A549 (cell line): ENCODE results near the gene SOX8. TPM values are rescaled to one million over a fixed set of nuclear protein-coding genes. Genes with fewer than 3 reads are reported as not detected.
A peak's percentile ranks its signal among the peaks of the same experiment; 100 is the strongest.
"Not testable (repeated sequence)": the region's sequence is repeated elsewhere in the genome, so short reads cannot be mapped to it uniquely, and the experiment has no call there.

Experiments
- ATAC-seq, 2 experiments: fragments of 200-7000 bp in 1 of 2; fragments of >200 bp in 1 of 2; cut with Nextera tagmentation in 1 of 2; cut with Tn5 transposase in 1 of 2; 3 replicates each; pipeline versions ENCODE4 v1.8.0 to v1.9.1; 2018 to 2020; ENCODE audit warnings: mild to moderate bottlenecking in 1 of 2, moderate library complexity in 1 of 2
- CTCF ChIA-PET: fragments of 300-600 bp; sonication (Branson Sonifier 250); formaldehyde crosslinking; extraction: SDS; loops from one replicate; lab custom pipeline; 2021; ENCODE audit warnings: antibody characterized with exemption, inconsistent platforms; lab: Yijun Ruan, JAX
- POLR2A ChIA-PET: fragments of 350-600 bp; formaldehyde crosslinking; extraction: SDS; loops from one replicate; lab custom pipeline; 2021; ENCODE audit warnings: antibody characterized with exemption, inconsistent platforms; lab: Yijun Ruan, JAX
- DNase-seq, 2 experiments: peaks; one replicate each; pipeline versions ENCODE4 v3.0.0 to v3.0.0-alpha.2; 2011 to 2016; ENCODE audit warnings: low read depth in 1 of 2, low spot score in 1 of 2
- FAIRE-seq: peaks from 2 replicates; lab custom pipeline; 2011; peaks lifted over from hg19 to GRCh38; lab: Jason Lieb, UNC
- H3K27ac ChIP-seq, 2 experiments: fragments of >200 bp; sonication (Bioruptor Twin); formaldehyde crosslinking; 3 replicates each; pipeline ENCODE4 v1.5.1; 2016 to 2017
- H3K4me1 ChIP-seq: fragments of >200 bp; sonication (Bioruptor Twin); formaldehyde crosslinking; 3 replicates; pipeline ENCODE4 v1.6.1; 2016
- H3K4me2 ChIP-seq: fragments of >200 bp; sonication (Bioruptor Twin); formaldehyde crosslinking; 3 replicates; pipeline ENCODE4 v1.6.1; 2016
- H3K4me3 ChIP-seq: fragments of >200 bp; sonication (Bioruptor Twin); formaldehyde crosslinking; 3 replicates; pipeline ENCODE4 v1.5.1; 2016
- H3K9me3 ChIP-seq: fragments of >200 bp; sonication (Bioruptor Twin); formaldehyde crosslinking; 3 replicates; pipeline ENCODE4 v1.6.1; 2016
- BCL3 ChIP-seq: fragments of >200 bp; sonication (Bioruptor Twin); formaldehyde crosslinking; IDR thresholded peaks from 3 replicates; pipeline ENCODE4 v1.6.1; 2016
- CBX8 ChIP-seq: fragments of 200-600 bp; sonication (generic); IDR thresholded peaks from 2 replicates; pipeline ENCODE4 v1.6.1; 2016
- CHD2 ChIP-seq: fragments of 150-350 bp; IDR thresholded peaks from 2 replicates; pipeline ENCODE4 v1.6.1; 2014; ENCODE audit warnings: low read length; ENCODE audit not compliant: partially characterized antibody
- E2F6 ChIP-seq: IDR thresholded peaks from 2 replicates; pipeline ENCODE4 v1.6.1; 2012; ENCODE audit warnings: low read depth, borderline replicate concordance
- EP300 ChIP-seq, 2 experiments: fragments of >200 bp; sonication (Bioruptor Twin); formaldehyde crosslinking; IDR thresholded peaks; 2 replicates in 1 of 2; 3 replicates in 1 of 2; pipeline ENCODE4 v1.6.1; 2016 to 2017
- ESRRA ChIP-seq: fragments of 150-350 bp; IDR thresholded peaks from 2 replicates; pipeline ENCODE4 v1.6.1; 2014; ENCODE audit warnings: mild to moderate bottlenecking, low read length, borderline replicate concordance
- FOSB ChIP-seq: fragments of 250-450 bp; sonication (Bioruptor Pico); IDR thresholded peaks from 2 replicates; pipeline ENCODE4 v1.5.0; 2020; ENCODE audit warnings: mild to moderate bottlenecking, moderate library complexity
- FOSL2 ChIP-seq, 2 experiments: fragments of 450-650 bp in 1 of 2; fragments of >200 bp in 1 of 2; sonication (Bioruptor Twin) in 1 of 2; formaldehyde crosslinking; IDR thresholded peaks; 2 replicates each; pipeline versions ENCODE4 v1.5.0 to v1.6.1; 2016 to 2020; ENCODE audit warnings: mild to moderate bottlenecking in 1 of 2, moderate library complexity in 1 of 2
- HEYL ChIP-seq: fragments of 250-450 bp; sonication (Bioruptor Pico); IDR thresholded peaks from 2 replicates; pipeline ENCODE4 v1.8.0; 2021; ENCODE audit warnings: mild to moderate bottlenecking, moderate library complexity
- HOXA7 ChIP-seq: fragments of 250-450 bp; sonication (Bioruptor Pico); IDR thresholded peaks from 2 replicates; pipeline ENCODE4 v1.5.0; 2020; ENCODE audit warnings: mild to moderate bottlenecking, moderate library complexity
- HOXB5 ChIP-seq: fragments of 250-450 bp; sonication (Bioruptor Pico); IDR thresholded peaks from 2 replicates; pipeline ENCODE4 v1.5.0; 2020; ENCODE audit warnings: mild to moderate bottlenecking, moderate library complexity
- KDM1A ChIP-seq: fragments of 200-600 bp; sonication (generic); IDR thresholded peaks from 2 replicates; pipeline ENCODE4 v1.6.1; 2016; ENCODE audit warnings: low read depth, mild to moderate bottlenecking
- MYC ChIP-seq: IDR thresholded peaks from 2 replicates; pipeline ENCODE4 v1.6.1; 2012; ENCODE audit warnings: mild to moderate bottlenecking, inconsistent platforms, low read length, improper control_type of control experiment, borderline replicate concordance
- PHF8 ChIP-seq: fragments of 200-600 bp; sonication (generic); IDR thresholded peaks from 2 replicates; pipeline ENCODE4 v1.6.1; 2016; ENCODE audit warnings: low read depth, mild to moderate bottlenecking, antibody characterized with exemption, moderate library complexity, borderline replicate concordance
- RARB ChIP-seq: fragments of 250-450 bp; sonication (Bioruptor Pico); IDR thresholded peaks from 2 replicates; pipeline ENCODE4 v1.8.0; 2021; ENCODE audit warnings: mild to moderate bottlenecking, moderate library complexity
- SMC3 ChIP-seq: fragments of >200 bp; sonication (Bioruptor Twin); formaldehyde crosslinking; IDR thresholded peaks from 3 replicates; pipeline ENCODE4 v1.6.1; 2018; ENCODE audit warnings: inconsistent platforms
- SREBF2 ChIP-seq: fragments of 450-650 bp; IDR thresholded peaks from 2 replicates; pipeline ENCODE4 v1.6.1; 2014; ENCODE audit warnings: mild to moderate bottlenecking, moderate library complexity
- ZC3H11A ChIP-seq: fragments of 450-650 bp; IDR thresholded peaks from 2 replicates; pipeline ENCODE4 v1.6.1; 2014; ENCODE audit warnings: antibody characterized with exemption, mild to moderate bottlenecking
- ZNF302 ChIP-seq: fragments of 250-450 bp; sonication (Bioruptor Pico); IDR thresholded peaks from 2 replicates; pipeline ENCODE4 v1.9.0; 2021; ENCODE audit warnings: inconsistent platforms, mild to moderate bottlenecking, moderate library complexity
- WGBS: methylation state at CpG from one replicate; pipeline ENCODE4 v1.1.6; 2017; ENCODE audit errors: missing lambda C conversion rate; 5-methylcytosine and 5-hydroxymethylcytosine counted together
- polyA plus RNA-seq, 4 experiments: library from polyadenylated mRNA; depleted of rRNA in 3 of 4; stranded (reverse); fragments of >200 nt; fragmentation: RNase III in 1 of 4; extraction: RNeasy Plus Mini Kit Qiagen cat#74134 plus additional on column Dnase treatment in 1 of 4; gene quantifications; 2 replicates in 3 of 4; 3 replicates in 1 of 4; pipeline ENCODE4 v1.2.3, GENCODE V29; 2011 to 2017
- TF ChIP-seq, protein P1 (sequence below): fragments of 250-450 bp; sonication (Bioruptor Pico); IDR thresholded peaks from 2 replicates; pipeline ENCODE4 v1.5.0; 2021; ENCODE audit warnings: mild to moderate bottlenecking, moderate library complexity, borderline replicate concordance
- TF ChIP-seq, protein P2 (sequence below): fragments of 150-350 bp; IDR thresholded peaks from 2 replicates; pipeline ENCODE4 v1.6.1; 2014; ENCODE audit warnings: low read depth, mild to moderate bottlenecking, low read length
- TF ChIP-seq, protein P3 (sequence below): fragments of 250-450 bp; sonication (Bioruptor Pico); IDR thresholded peaks from 2 replicates; pipeline ENCODE4 v1.5.0; 2020; ENCODE audit warnings: low read depth, mild to moderate bottlenecking, moderate library complexity

The SOX8 gene
- polyA plus RNA-seq, 2 of the 4 experiments (the other 2 are of a cell fraction), result 0.06 to 0.22 TPM

DNA sequence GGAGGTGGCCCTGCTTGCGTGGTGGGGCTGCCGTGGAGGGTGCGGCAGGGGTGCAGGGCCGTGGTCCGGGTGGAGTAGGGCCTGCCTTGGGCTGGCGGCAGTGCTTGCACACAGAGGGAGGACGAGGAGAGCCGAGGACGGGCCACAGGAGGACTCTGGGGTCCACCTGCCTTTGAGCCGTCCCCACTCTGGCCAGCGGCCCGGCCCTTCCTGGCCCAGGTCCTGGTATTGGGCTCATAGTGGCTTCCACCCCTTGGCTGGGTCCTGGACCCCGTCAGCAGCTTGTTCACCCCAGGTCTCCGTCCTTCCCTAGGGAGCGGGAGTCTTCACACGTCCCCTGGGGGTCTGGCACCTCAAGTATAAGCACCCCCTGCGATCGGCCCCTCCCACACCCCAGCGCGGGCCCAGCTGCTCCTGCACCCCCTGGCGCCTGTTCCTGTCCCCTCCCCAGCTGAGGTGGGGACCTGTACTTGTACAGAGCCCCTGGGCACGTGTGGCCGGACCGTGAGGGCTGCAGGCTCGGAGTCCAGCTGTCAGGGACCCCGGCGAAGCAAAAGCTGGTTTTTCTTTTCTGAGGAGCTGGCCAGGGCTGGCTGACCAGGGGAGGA lies 40.1 kb downstream of the SOX8 start:
- ATAC-seq, result no peak; a peak in 1 of 6 replicates
- no peak for FAIRE-seq
- CTCF ChIA-PET, result interaction anchor here (0.6 to 1.8 kb wide), 4 partner anchors 14 to 81 kb away, joined by 3 to 5 read pairs (median 4); no protein-coding TSS in a partner anchor

DNA sequence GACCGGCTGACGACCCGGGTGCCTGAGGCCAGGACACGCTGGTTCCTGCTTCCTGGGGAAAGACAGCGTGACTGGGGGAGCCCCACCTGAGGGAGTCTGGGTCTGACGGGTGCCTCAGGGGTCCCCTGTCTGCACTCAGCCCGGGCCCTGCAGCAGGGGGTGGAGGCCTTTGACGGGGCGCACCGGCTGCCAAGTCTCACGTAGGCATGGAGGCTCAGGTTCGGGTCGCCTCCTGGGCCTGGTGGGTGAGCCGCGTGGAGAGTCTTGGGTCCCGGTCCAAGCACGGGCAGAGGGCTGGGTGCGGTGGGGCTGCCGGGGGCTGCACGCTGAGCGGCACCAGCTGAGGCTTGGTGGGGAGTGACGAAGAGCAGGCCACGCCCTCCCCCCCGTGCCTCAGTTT lies 40.9 kb downstream of the SOX8 start:
- Histone ChIP-seq H3K4me2 (no peak overlapping the region), H3K27ac (no peak overlapping the region), H3K4me3 (no peak overlapping the region), H3K9me3 (no peaks in the 10 kb centered on the region), H3K4me1 (no peaks in the 10 kb centered on the region)
- FAIRE-seq, result no peak
- ChIA-PET POLR2A (no interaction called here), CTCF (interaction anchor here (1.0 to 1.5 kb wide), 4 partner anchors 23 to 80 kb away, joined by 3 to 5 read pairs (median 4); no protein-coding TSS in a partner anchor)
- no peak for DNase-seq
- no peak for ATAC-seq
- TF ChIP-seq RARB, result no peak
- 50% methylated on average over 3 of the region's 24 CpGs for WGBS

More for the DNA sequence above, 40.1 kb downstream of the SOX8 start:
- Histone ChIP-seq H3K4me2 (no peak overlapping the region), H3K9me3 (no peaks in the 10 kb centered on the region), H3K4me1 (no peaks in the 10 kb centered on the region), H3K4me3 (no peak overlapping the region), H3K27ac (no peak overlapping the region)
- DNase-seq, result no peak
- POLR2A ChIA-PET, result no interaction called here
- no peak for TF ChIP-seq SMC3
- TF ChIP-seq, protein P1, sequence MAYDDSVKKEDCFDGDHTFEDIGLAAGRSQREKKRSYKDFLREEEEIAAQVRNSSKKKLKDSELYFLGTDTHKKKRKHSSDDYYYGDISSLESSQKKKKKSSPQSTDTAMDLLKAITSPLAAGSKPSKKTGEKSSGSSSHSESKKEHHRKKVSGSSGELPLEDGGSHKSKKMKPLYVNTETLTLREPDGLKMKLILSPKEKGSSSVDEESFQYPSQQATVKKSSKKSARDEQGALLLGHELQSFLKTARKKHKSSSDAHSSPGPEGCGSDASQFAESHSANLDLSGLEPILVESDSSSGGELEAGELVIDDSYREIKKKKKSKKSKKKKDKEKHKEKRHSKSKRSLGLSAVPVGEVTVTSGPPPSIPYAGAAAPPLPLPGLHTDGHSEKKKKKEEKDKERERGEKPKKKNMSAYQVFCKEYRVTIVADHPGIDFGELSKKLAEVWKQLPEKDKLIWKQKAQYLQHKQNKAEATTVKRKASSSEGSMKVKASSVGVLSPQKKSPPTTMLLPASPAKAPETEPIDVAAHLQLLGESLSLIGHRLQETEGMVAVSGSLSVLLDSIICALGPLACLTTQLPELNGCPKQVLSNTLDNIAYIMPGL (CRISPR knock-in tag), result no peak
- TF ChIP-seq CBX8, result no peak
- no peak for TF ChIP-seq ZC3H11A
- no peak for TF ChIP-seq KDM1A
- no peak for TF ChIP-seq BCL3
- no peak for TF ChIP-seq ZNF302 (CRISPR knock-in tag)
- no peak for TF ChIP-seq HEYL (CRISPR knock-in tag)
- TF ChIP-seq SREBF2, result no peak
- no peak for TF ChIP-seq HOXB5
- WGBS, result 68% methylated on average over 23 of the region's 27 CpGs

- FAIRE-seq, result no peak
- no peak overlapping the region for H3K4me3 ChIP-seq
- ChIA-PET CTCF (no interaction called here), POLR2A (no interaction called here)
- H3K27ac ChIP-seq, result no peak overlapping the region
- no peaks in the 10 kb centered on the region for H3K4me1 ChIP-seq
- TF ChIP-seq, protein P2, sequence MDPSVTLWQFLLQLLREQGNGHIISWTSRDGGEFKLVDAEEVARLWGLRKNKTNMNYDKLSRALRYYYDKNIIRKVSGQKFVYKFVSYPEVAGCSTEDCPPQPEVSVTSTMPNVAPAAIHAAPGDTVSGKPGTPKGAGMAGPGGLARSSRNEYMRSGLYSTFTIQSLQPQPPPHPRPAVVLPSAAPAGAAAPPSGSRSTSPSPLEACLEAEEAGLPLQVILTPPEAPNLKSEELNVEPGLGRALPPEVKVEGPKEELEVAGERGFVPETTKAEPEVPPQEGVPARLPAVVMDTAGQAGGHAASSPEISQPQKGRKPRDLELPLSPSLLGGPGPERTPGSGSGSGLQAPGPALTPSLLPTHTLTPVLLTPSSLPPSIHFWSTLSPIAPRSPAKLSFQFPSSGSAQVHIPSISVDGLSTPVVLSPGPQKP, result no peak
- TF ChIP-seq HEYL (CRISPR knock-in tag) (no peak), FOSL2 (IDR thresholded peaks at IDR 0.05) (no peak), FOSL2 (CRISPR knock-in tag; IDR thresholded peaks at IDR 0.05) (no peak), PHF8 (no peak), HOXA7 (CRISPR knock-in tag) (no peak), HOXB5 (no peak), FOSB (CRISPR knock-in tag) (no peak), EP300 (IDR thresholded peaks at IDR 0.05) (no peak), MYC (no peak), ZC3H11A (no peak), CBX8 (no peak), CHD2 (no peak), ESRRA (no peak), E2F6 (no peak)
- TF ChIP-seq, protein P3, sequence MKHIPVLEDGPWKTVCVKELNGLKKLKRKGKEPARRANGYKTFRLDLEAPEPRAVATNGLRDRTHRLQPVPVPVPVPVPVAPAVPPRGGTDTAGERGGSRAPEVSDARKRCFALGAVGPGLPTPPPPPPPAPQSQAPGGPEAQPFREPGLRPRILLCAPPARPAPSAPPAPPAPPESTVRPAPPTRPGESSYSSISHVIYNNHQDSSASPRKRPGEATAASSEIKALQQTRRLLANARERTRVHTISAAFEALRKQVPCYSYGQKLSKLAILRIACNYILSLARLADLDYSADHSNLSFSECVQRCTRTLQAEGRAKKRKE, result no peak
- no peak for ATAC-seq
- H3K9me3 ChIP-seq, result no peaks in the 10 kb centered on the region
- WGBS, result 61% methylated on average over 16 of the region's 20 CpGs
- no peak for DNase-seq
- no peak overlapping the region for H3K4me2 ChIP-seq
These were observed 42.6 kb downstream of the SOX8 start for GRCh38 chr16:1024138-1024537.

DNA sequence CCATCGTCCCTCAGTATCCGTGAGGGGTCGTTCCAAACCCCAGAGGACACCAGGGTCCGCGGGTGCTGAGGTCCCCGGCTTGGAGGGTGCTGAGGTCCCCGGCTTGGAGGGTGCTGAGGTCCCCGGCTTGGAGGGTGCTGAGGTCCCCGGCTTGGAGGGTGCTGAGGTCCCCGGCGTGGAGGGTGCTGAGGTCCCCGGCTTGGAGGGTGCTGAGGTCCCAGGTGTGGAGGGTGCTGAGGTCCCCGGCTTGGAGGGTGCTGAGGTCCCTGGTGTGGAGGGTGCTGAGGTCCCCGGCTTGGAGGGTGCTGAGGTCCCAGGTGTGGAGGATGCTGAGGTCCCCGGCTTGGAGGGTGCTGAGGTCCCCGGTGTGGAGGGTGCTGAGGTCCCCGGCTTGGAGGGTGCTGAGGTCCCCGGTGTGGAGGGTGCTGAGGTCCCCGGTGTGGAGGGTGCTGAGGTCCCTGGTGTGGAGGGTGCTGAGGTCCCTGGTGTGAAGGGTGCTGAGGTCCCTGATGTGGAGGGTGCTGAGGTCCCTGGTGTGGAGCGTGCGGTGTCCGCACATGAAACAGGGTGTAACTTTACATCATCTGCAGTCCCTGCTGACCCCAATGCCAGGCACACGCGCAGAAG lies 43.7 kb downstream of the SOX8 start:
- DNase-seq (peak in 1 of 2 experiments; percentile 53), FAIRE-seq (peak; percentile 100), ATAC-seq (peak in 1 of 2 experiments; percentile 89; a peak in 3 of 6 replicates)
- H3K4me2 ChIP-seq, H3K4me1 ChIP-seq, CTCF ChIA-PET, H3K4me3 ChIP-seq, POLR2A ChIA-PET, H3K9me3 ChIP-seq, H3K27ac ChIP-seq: not testable (repeated sequence)
- 44% methylated on average over 22 of the region's 24 CpGs for WGBS
